Neuron (in vitro differentiated cells): ENCODE measurements around the gene NLRX1.
A peak's percentile ranks its signal among the peaks of the same experiment; 100 is the strongest.
"Not testable (repeated sequence)": the region's sequence is repeated elsewhere in the genome, so short reads cannot be mapped to it uniquely, and the experiment has no call there.

ENCODE experiments used
- H2AFZ ChIP-seq: one replicate; pipeline ENCODE4 v1.6.1; 2013; ENCODE audit warnings: low read depth, mild to moderate bottlenecking, inconsistent platforms, low read length, moderate library complexity
- H3K27me3 ChIP-seq: one replicate; pipeline ENCODE4 v1.6.1; 2013; ENCODE audit warnings: low read length; ENCODE audit not compliant: insufficient read depth
- H3K36me3 ChIP-seq: one replicate; pipeline ENCODE4 v1.6.1; 2013; ENCODE audit warnings: low read length; ENCODE audit not compliant: insufficient read depth
- H3K4me1 ChIP-seq: one replicate; pipeline ENCODE4 v1.6.1; 2013; ENCODE audit warnings: low read length; ENCODE audit not compliant: insufficient read depth
- H3K4me3 ChIP-seq: 2 replicates; pipeline ENCODE4 v1.5.1; 2013; ENCODE audit warnings: mild to moderate bottlenecking, low read length, moderate library complexity
- H3K9me3 ChIP-seq: one replicate; pipeline ENCODE4 v1.6.1; 2013; ENCODE audit warnings: low read length

Gene NLRX1

DNA sequence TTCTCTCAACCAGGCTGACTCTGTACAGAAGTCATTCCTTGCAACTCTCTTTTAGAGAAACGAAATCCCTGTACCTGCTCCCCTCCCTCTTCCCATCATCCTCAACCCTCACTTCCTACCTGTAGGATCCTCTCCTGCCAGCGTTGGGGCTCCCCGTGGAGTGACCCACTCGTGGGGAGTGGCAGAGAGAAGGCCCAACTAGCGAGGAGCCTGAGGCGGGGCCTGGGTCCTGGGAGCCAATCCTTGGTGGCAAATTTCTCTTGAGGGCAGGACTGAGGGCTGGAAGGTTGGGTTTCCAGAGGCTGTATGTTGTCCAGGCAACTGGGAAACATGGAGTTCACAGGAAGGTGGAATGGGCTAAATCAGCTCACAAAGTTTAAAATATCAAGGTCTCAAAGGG, 27.2 kb downstream of the NLRX1 start:
- peaks cover 8% of the 10 kb centered on the region for H3K27me3 ChIP-seq
- H3K36me3 ChIP-seq = no peaks in the 10 kb centered on the region
- H2AFZ ChIP-seq = no peak overlapping the region
- no peaks in the 10 kb centered on the region for H3K9me3 ChIP-seq
- no peak overlapping the region for H3K4me3 ChIP-seq
- no peaks in the 10 kb centered on the region for H3K4me1 ChIP-seq

DNA sequence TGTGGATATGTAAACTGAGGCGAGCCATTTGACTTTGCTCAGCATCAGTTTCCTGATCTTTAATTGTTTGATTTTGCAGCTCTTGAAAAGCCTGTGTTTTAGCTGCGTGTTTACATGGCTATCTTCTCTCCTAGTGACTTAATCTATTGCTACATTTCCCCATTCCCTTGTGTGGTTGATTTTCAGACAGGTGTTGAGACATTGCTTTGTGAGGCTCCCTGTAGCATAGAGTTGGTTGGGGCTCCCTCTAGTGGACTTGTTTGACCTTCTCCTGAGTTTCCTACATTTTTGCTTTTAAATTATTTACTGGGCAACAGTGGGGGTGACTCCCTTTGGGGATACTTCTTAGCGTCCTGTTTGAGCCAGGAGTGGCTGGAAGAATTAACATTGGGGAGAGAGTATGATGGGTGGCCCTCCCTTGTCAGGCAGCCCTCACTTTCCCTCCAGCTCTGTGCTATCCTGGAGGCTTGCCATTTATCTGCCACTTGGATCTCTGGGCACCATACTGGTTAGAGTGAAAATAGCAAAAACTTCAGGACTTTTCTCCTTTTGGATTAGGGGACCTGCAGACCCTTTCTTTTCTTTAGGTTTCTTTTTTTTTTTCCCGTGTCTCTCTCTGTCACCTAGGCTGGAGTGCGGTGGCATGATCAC, 28.4 kb downstream of the NLRX1 start:
- H3K27me3 ChIP-seq = peaks cover 8% of the 10 kb centered on the region
- H3K4me3 ChIP-seq = no peak overlapping the region
- H3K36me3 ChIP-seq = no peaks in the 10 kb centered on the region
- H3K9me3 ChIP-seq = no peaks in the 10 kb centered on the region
- no peaks in the 10 kb centered on the region for H3K4me1 ChIP-seq
- no peak overlapping the region for H2AFZ ChIP-seq

DNA sequence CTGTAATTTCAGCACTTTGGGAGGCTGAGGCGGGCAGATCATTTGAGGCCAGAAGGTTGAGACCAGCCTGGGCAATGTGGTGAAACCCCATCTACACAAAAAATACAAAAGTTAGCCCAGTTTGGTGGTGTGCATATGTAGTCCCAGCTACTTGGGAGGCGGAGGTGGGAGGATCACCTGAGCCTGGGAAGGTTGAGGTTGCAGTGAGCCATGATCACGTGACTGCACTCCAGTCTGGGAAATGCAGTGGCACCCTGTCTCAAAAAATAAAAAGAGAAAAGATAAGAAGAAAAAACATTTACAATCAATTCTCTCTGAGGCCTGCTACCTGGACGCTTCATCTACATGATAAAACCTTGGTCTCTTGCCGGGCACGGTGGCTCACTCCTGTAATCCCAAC, 30.4 kb downstream of the NLRX1 start:
- no peaks in the 10 kb centered on the region for H3K9me3 ChIP-seq
- H2AFZ ChIP-seq = no peak overlapping the region
- H3K27me3 ChIP-seq = peaks cover 6% of the 10 kb centered on the region
- H3K36me3 ChIP-seq = no peaks in the 10 kb centered on the region
- no peak overlapping the region for H3K4me3 ChIP-seq
- H3K4me1 ChIP-seq = no peaks in the 10 kb centered on the region

DNA sequence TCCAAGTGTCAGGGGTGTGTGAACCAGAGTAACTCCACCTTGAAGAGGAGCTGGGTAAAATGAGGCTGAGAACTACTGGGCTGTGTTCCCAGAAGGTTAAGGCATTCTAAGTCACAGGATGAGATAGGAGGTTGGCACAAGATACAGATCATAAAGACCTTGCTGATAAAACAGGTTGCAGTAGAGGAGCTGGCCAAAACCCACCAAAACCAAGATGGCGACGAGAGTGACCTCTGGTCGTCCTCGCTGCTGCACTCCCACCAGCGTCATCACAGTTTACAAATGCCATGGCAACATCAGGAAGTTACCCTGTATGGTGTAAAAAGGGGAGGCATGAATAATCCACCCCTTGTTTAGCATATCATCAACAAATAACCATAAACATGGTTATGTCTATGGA, 32.7 kb downstream of the NLRX1 start:
- not testable (repeated sequence) for H3K36me3 ChIP-seq, H3K27me3 ChIP-seq, H3K4me1 ChIP-seq, H2AFZ ChIP-seq, H3K9me3 ChIP-seq, H3K4me3 ChIP-seq

DNA sequence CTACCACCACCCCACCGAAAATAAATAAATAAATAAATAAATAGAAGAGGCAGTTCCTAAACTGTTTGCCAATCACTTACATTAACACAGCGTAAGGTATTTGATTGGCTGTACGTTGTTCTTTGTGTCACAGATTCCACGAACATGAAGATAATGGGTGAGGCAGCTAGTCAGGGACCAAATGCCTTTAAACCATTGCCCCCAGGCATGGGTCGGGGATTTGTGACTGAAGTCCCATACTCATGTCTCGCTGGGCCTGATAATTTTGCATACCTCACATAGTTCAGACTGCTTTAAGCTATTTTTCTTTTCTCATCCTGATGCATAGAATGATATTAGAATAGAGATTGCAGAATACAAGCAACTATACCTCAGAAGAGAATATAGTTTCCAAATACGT, 34.0 kb downstream of the NLRX1 start:
- no peaks in the 10 kb centered on the region for H3K9me3 ChIP-seq
- H3K4me1 ChIP-seq = peaks cover 12% of the 10 kb centered on the region
- no peak overlapping the region for H3K4me3 ChIP-seq
- H3K36me3 ChIP-seq = no peaks in the 10 kb centered on the region
- no peak overlapping the region for H2AFZ ChIP-seq
- no peaks in the 10 kb centered on the region for H3K27me3 ChIP-seq

DNA sequence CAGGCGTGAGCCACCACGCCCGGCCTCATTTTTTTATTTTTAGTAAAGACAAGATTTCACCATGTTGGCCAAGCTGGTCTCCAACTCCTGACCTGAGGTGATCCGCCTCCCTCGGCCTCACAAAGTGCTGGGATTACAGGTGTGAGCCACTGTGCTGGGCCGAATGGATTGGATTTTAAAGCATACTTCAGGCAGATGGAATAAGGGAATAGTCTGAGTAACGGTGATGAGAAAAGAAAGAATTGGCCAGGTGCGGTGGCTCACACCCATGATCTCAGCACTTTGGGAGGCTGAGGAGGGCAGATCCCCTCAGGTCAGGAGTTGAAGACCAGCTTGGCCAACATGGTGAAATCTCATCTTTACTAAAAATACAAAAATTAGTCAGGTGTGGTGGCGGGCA, 35.5 kb downstream of the NLRX1 start:
- Histone ChIP-seq H3K27me3 (no peaks in the 10 kb centered on the region), H3K4me3 (no peak overlapping the region), H3K4me1 (peaks cover 15% of the 10 kb centered on the region)

DNA sequence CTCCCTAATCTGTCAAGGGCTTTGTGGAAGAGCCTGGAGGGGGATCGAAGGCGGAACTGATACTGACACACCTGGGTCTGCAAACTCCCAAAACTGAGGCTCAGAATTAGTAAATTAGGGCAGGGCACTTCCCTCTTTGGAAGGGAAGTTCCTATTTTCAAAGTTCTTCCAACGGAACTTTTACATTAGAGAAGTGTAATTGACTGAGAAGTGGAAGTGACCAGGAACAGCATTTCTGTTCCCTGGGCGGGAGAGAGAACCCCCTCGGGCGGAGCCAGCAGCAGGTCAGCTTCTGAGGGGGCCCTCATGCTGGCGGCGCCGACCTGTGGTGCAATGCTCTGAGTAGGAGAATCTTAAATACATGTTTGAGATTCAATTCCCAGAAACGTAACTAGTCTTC, 36.6 kb downstream of the NLRX1 start:
- Histone ChIP-seq H3K36me3 (no peaks in the 10 kb centered on the region), H3K4me1 (peaks cover 15% of the 10 kb centered on the region), H2AFZ (peak overlapping the region; percentile 99), H3K4me3 (no peak overlapping the region), H3K9me3 (no peaks in the 10 kb centered on the region), H3K27me3 (no peaks in the 10 kb centered on the region)

More for the DNA sequence above, 35.5 kb downstream of the NLRX1 start:
- Histone ChIP-seq H3K9me3 (no peaks in the 10 kb centered on the region), H2AFZ (no peak overlapping the region), H3K36me3 (no peaks in the 10 kb centered on the region)

DNA sequence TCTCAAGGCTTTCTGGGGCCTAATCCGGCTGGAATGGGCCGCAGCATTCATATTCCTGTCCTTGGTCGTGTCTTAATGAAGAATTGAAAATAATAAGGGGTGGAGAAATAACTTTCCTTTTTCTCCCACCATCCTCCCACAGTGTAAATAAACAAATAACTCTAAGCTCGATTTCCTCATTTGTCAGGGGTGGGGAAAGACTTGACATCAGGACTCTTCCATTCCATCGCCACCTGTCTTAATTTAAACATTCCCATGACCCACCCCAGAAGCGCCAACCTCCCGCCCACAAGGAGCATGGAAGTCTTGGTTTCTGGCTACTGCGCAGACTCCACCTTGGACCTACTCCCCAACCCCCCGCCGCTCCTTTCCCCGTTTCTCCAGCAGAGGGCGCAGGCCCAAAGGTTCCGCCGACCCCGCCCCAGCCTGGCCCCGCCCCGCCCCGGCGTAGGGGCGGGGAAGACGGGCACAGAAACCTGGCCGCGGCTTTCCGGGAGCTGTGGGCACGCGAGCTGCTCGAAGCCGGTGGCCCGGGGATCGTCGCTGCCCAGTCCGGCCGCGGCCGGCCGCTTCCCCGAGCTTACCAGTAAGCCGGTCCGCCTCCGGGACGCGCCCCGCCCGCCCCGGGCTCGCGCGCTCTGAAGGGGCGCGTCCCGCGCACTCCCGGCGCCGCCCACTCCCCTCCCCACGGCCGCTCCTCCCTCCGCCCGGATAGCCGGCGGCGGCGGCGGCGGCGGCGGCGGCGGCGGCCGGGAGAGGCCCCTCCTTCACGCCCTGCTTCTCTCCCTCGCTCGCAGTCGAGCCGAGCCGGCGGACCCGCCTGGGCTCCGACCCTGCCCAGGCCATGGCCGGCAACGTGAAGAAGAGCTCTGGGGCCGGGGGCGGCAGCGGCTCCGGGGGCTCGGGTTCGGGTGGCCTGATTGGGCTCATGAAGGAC, 37.3 kb downstream of the NLRX1 start, which contains the start of gene CBL:
TSS of gene CBL (plus strand) at position 766 of the 937 bp plus-strand sequence. CDS start at position 845, 79 bp downstream.
- Histone ChIP-seq H3K4me3 (peak within 1 kb of the TSS; percentile 87), H3K36me3 (no peaks in the 10 kb centered on the region), H2AFZ (peak within 1 kb of the TSS; percentile 99), H3K4me1 (peaks cover 15% of the 10 kb centered on the region), H3K27me3 (no peaks in the 10 kb centered on the region), H3K9me3 (no peaks in the 10 kb centered on the region)

DNA sequence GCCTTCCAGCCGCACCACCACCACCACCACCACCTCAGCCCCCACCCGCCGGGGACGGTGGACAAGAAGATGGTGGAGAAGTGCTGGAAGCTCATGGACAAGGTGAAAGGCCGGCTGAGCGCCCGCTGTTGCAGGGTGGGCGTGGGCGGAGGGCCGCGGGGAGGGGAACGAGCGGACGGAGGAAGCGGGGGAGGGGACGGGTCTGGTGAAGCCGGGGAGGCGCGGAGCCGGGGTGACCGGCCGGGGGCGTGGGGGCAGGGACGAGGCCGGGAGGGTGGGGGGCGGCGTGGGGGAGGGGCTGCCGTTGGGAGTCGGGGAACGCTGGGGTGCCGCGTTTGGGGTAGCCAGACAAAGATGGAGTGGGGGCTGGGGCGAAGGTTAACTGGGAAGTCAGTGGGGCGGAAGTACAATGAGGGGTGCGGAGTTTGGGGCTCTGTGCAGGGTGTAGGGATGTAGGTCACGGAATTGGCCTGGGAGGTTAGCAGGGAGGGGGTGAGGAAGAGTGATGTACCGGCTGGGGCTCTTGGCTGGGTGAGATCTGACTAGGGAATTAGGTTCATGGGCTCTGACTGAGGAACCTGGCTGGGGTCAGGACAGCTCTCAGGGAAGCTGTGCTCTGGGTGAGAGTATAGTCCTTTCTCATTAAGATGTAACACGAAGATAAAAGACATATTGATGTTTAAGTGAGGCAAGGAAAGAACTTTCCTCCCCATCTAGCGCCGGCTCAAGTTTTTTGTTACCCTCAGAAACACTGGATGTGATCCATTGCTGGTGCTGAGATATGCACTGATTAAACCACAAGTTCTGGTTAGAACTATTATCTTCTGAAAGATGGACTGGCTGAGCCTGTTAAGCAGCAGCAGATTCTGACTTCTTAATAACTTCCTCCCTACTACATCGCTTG, 38.2 kb downstream of the NLRX1 start:
- peak overlapping the region; percentile 87 for H3K4me3 ChIP-seq

DNA sequence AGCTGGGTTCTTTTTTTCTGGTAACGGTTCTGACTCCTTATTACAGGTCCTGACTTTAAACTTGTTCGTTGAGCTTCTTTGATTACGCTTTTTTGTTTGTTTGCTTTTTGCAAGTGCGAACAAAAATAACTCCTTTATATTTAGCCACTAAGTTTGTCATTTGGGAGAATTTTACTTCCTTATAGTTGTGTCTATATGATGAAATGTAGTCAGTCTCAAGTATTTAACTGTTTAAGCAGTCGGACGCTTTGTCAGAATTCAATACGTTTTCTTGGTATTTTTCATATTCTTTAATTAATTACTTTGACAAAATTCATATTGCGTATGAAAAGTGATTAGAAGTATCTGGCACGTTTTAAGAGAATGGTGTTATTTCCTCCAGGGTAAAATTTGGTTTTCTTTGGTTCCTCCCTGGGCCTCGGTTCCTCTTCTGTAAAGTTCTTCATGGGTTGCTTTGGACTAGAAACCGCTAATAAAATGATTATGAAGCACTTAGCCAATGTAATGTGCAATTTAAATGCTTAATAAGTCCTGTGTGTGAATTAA, 39.0 kb downstream of the NLRX1 start:
- Histone ChIP-seq H2AFZ (no peak overlapping the region), H3K4me3 (peak overlapping the region; percentile 87), H3K27me3 (no peaks in the 10 kb centered on the region), H3K9me3 (no peaks in the 10 kb centered on the region), H3K4me1 (peaks cover 15% of the 10 kb centered on the region), H3K36me3 (no peaks in the 10 kb centered on the region)

More for the DNA sequence above, 38.2 kb downstream of the NLRX1 start:
- Histone ChIP-seq H3K4me1 (peaks cover 15% of the 10 kb centered on the region), H2AFZ (peak overlapping the region; percentile 99), H3K27me3 (no peaks in the 10 kb centered on the region), H3K9me3 (no peaks in the 10 kb centered on the region), H3K36me3 (no peaks in the 10 kb centered on the region)

DNA sequence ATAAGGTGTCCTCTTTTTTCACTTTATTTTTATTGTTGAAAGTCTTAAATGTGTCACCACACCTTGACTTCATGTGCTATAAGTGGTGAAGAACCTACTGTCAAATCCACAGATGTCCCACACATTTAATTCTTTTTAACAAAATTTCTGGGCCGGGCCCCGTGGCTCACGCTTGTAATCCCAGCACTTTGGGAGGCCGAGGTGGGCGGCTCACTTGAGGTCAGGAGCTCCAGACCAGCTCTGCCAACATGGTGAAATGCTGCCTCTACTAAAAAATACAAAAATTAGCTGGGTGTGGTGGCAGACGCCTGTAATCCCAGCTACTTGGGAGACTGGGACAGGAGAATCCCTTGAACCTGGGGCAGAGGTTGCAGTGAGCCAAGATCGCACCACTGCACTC, 40.7 kb downstream of the NLRX1 start:
- H2AFZ ChIP-seq = no peak overlapping the region
- H3K4me1 ChIP-seq = peaks cover 15% of the 10 kb centered on the region
- no peak overlapping the region for H3K4me3 ChIP-seq
- H3K27me3 ChIP-seq = no peaks in the 10 kb centered on the region
- H3K9me3 ChIP-seq = no peaks in the 10 kb centered on the region
- H3K36me3 ChIP-seq = no peaks in the 10 kb centered on the region

DNA sequence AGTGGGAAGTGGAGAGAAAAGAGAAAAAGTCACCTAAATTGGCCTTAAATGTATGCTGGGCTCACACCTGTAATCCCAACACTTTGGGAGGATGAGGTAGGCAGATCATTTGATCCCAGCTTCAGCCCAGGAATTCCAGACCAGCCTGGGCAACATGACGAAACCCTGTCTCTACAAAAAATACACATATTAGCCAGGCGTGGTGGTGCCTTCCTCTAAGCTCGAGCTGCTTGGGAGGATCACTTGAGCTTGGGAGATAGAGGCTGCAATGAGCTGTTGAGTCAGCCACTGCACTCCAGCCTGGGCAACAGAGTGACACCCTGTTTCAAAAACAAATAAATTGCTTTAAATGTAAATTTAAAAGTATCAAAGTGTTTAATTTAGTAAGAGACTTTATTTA, 41.5 kb downstream of the NLRX1 start:
- Histone ChIP-seq H3K36me3 (no peaks in the 10 kb centered on the region), H2AFZ (no peak overlapping the region), H3K4me3 (no peak overlapping the region), H3K9me3 (no peaks in the 10 kb centered on the region), H3K4me1 (peaks cover 15% of the 10 kb centered on the region), H3K27me3 (no peaks in the 10 kb centered on the region)
